COLO829 (cell line): ENCODE data around the gene NRIP1.
"Not testable (repeated sequence)": the region's sequence is repeated elsewhere in the genome, so short reads cannot be mapped to it uniquely, and the experiment has no call there.

Source experiments
- DNase-seq: peaks from one replicate; pipeline ENCODE4 v3.0.0; 2012; ENCODE audit warnings: low spot score

NRIP1 gene

GRCh38 chr21:15039607-15040299 is 25.0 kb downstream of the NRIP1 start:
- no peak for DNase-seq

GRCh38 chr21:15037900-15038293 is 26.9 kb downstream of the NRIP1 start:
- DNase-seq: no peak

- no peak for DNase-seq
Measured at GRCh38 chr21:15037095-15037899, 27.5 kb downstream of the NRIP1 start.

- DNase-seq: no peak
Measured at GRCh38 chr21:15036189-15036588, 28.6 kb downstream of the NRIP1 start.

- no peak for DNase-seq
Measured at GRCh38 chr21:15034126-15034853, 30.5 kb downstream of the NRIP1 start.

GRCh38 chr21:15031790-15032357 is 32.9 kb downstream of the NRIP1 start:
- DNase-seq: no peak

- not testable (repeated sequence) for DNase-seq
Measured at GRCh38 chr21:15031362-15031761, 33.4 kb downstream of the NRIP1 start.

GRCh38 chr21:15030861-15031260 is 33.9 kb downstream of the NRIP1 start:
- DNase-seq: not testable (repeated sequence)

- no peak for DNase-seq
Measured at GRCh38 chr21:15029077-15029476, 35.7 kb downstream of the NRIP1 start.

- DNase-seq: no peak
Measured at GRCh38 chr21:15028186-15028585, 36.6 kb downstream of the NRIP1 start.

- no peak for DNase-seq
Measured at GRCh38 chr21:15027056-15027455, 37.7 kb downstream of the NRIP1 start.

- DNase-seq: no peak
Measured at GRCh38 chr21:15026370-15026769, 38.4 kb downstream of the NRIP1 start.

GRCh38 chr21:15023776-15024175 is 41.0 kb downstream of the NRIP1 start:
- DNase-seq: no peak

- no peak for DNase-seq
Measured at GRCh38 chr21:15022608-15023261, 42.1 kb downstream of the NRIP1 start.

- DNase-seq: no peak
Measured at GRCh38 chr21:15020797-15021196, 44.0 kb downstream of the NRIP1 start.

- DNase-seq: no peak
Measured at GRCh38 chr21:15018382-15018781, 46.4 kb downstream of the NRIP1 start.

- no peak for DNase-seq
Measured at GRCh38 chr21:15015622-15016471, 49.0 kb downstream of the NRIP1 start.

- no peak for DNase-seq
Measured at GRCh38 chr21:15014221-15014620, 50.6 kb downstream of the NRIP1 start.

- DNase-seq: no peak
Measured at GRCh38 chr21:15011967-15012366, 52.8 kb downstream of the NRIP1 start.

GRCh38 chr21:15010645-15011044 is 54.2 kb downstream of the NRIP1 start:
- DNase-seq: no peak

- no peak for DNase-seq
Measured at GRCh38 chr21:15009837-15010363, 54.9 kb downstream of the NRIP1 start.
